ENCODE data around the gene TBC1D5. TPM values are rescaled to one million over a fixed set of nuclear protein-coding genes. Genes with fewer than 3 reads are reported as not detected.
A peak's percentile ranks its signal among the peaks of the same experiment; 100 is the strongest.

TBC1D5 gene
- polyA plus RNA-seq, 2 of the 4 experiments (the other 2 are of a cell fraction), result 36.7 to 72.2 TPM

- TF ChIP-seq CEBPB (IDR thresholded peaks at IDR 0.05) (no peak), ZFP36 (IDR thresholded peaks at IDR 0.05; ENCODE audit: borderline replicate concordance, partially characterized antibody) (no peak), BHLHE40 (IDR thresholded peaks at IDR 0.05; ENCODE audit: low read depth, low read length) (no peak), RAD21 (conservative IDR thresholded peaks at IDR 0.05 in 1 of 2, IDR thresholded peaks at IDR 0.05 in 1 of 2) (peak; percentile 88 to 91), JUNB (IDR thresholded peaks at IDR 0.05) (no peak)
Measured at GRCh38 chr3:17233398-17233800, 509.0 kb downstream of the TBC1D5 start (continued).

GRCh38 chr3:17232442-17232841 lies 510.0 kb downstream of the TBC1D5 start:
- ChIA-PET POLR2A (no interaction called here), CTCF (interaction anchor here (0.8 to 3.0 kb wide), 7 partner anchors 8 to 632 kb away, joined by 3 to 24 read pairs (median 4); partner anchors contain the start of gene PLCL2)
- ATAC-seq, result no peak
- H3K4me2 ChIP-seq, result no peak overlapping the region
- H3K4me3 ChIP-seq, result no peak overlapping the region
- no peak overlapping the region for H3K27ac ChIP-seq
- no peaks in the 10 kb centered on the region for H3K9me3 ChIP-seq
- FAIRE-seq, result no peak
- no peaks in the 10 kb centered on the region for H3K4me1 ChIP-seq
- TF ChIP-seq SMC3 (IDR thresholded peaks at IDR 0.05) (no peak), CBX8 (IDR thresholded peaks at IDR 0.05) (no peak), KDM5A (IDR thresholded peaks at IDR 0.05) (no peak), NFE2L2 (conservative IDR thresholded peaks at IDR 0.05; ENCODE audit: low read length) (no peak), CTCF (IDR thresholded peaks at IDR 0.05) (no peak), HEYL (CRISPR knock-in tag; IDR thresholded peaks at IDR 0.05) (no peak), BHLHE40 (IDR thresholded peaks at IDR 0.05; ENCODE audit: low read depth, low read length) (no peak), ZNF302 (CRISPR knock-in tag; IDR thresholded peaks at IDR 0.05) (no peak), HOXB13 (CRISPR knock-in tag; IDR thresholded peaks at IDR 0.05; ENCODE audit: low read depth) (no peak)
- TF ChIP-seq, protein P1, sequence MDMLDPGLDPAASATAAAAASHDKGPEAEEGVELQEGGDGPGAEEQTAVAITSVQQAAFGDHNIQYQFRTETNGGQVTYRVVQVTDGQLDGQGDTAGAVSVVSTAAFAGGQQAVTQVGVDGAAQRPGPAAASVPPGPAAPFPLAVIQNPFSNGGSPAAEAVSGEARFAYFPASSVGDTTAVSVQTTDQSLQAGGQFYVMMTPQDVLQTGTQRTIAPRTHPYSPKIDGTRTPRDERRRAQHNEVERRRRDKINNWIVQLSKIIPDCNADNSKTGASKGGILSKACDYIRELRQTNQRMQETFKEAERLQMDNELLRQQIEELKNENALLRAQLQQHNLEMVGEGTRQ (IDR thresholded peaks at IDR 0.05), result no peak
- no peak for DNase-seq (ENCODE audit: low read depth in 1 of 2, low spot score in 1 of 2)

DNA sequence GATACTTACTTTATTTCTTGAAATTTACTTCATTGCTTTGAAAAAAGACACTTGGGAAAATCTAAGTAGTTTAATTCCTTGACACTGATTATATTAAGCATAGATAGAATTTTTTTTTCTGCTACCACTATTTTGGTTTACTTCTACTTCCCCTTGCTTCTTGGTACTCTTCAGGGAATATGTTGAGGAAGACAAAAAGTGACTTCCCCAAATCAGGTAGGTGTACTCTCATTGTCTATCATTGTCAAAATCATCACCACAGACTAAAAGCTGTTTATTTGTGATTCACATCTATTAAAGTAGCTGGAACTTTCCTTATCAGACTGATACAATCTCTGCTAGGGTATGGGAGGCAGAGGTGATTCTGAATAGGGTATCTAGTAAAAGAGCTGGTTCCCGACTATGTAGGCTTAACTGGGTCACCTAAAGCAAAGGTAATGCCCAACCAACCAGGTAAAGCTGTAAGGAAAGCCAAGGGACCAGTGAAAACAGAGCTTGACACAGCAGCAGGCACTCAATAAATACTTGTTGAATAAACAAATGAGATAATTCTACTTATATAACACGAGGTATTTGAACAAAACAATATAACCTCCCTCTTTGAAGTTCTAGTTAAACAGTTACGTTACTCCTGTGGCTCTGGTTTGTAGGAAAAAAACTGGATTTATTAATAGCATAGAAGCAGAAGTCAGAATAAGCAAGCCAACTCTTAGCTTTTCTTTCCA lies 510.7 kb downstream of the TBC1D5 start:
- Histone ChIP-seq H3K4me2 (no peak overlapping the region), H3K27ac (no peak overlapping the region), H3K4me1 (no peaks in the 10 kb centered on the region), H3K4me3 (no peak overlapping the region), H3K9me3 (no peaks in the 10 kb centered on the region)
- TF ChIP-seq RFX5 (IDR thresholded peaks at IDR 0.05), result no peak
- TF ChIP-seq CHD4 (IDR thresholded peaks at IDR 0.05; ENCODE audit: borderline replicate concordance), result no peak
- no peak for TF ChIP-seq ESRRA (IDR thresholded peaks at IDR 0.05; ENCODE audit: borderline replicate concordance, low read length)
- no peak for TF ChIP-seq TP53 (CRISPR knock-in tag; IDR thresholded peaks at IDR 0.05)
- TF ChIP-seq, protein P2, sequence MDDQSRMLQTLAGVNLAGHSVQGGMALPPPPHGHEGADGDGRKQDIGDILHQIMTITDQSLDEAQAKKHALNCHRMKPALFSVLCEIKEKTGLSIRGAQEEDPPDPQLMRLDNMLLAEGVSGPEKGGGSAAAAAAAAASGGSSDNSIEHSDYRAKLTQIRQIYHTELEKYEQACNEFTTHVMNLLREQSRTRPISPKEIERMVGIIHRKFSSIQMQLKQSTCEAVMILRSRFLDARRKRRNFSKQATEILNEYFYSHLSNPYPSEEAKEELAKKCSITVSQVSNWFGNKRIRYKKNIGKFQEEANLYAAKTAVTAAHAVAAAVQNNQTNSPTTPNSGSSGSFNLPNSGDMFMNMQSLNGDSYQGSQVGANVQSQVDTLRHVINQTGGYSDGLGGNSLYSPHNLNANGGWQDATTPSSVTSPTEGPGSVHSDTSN (IDR thresholded peaks at IDR 0.05), result no peak
- TF ChIP-seq RARB (CRISPR knock-in tag; IDR thresholded peaks at IDR 0.05), result no peak
- no peak for TF ChIP-seq SREBF2 (IDR thresholded peaks at IDR 0.05)
- no peak for TF ChIP-seq BHLHE40 (IDR thresholded peaks at IDR 0.05; ENCODE audit: low read depth, low read length)
- no peak for DNase-seq (ENCODE audit: low read depth in 1 of 2, low spot score in 1 of 2)
- WGBS (ENCODE audit: missing lambda C conversion rate), result 67% methylated on average over 3 of the region's 3 CpGs
- ChIA-PET POLR2A (no interaction called here), CTCF (interaction anchor here (0.8 to 3.0 kb wide), 7 partner anchors 8 to 631 kb away, joined by 3 to 24 read pairs (median 4); partner anchors contain the start of gene PLCL2)
- FAIRE-seq, result no peak
- ATAC-seq, result no peak

Data from A549 (cell line).